ENCODE measurements around the gene TEX28. TPM values are rescaled to one million over a fixed set of nuclear protein-coding genes. Genes with fewer than 3 reads are reported as not detected.
"Not testable (repeated sequence)": the region's sequence is repeated elsewhere in the genome, so short reads cannot be mapped to it uniquely, and the experiment has no call there.

The TEX28 gene
- total and polyA plus RNA-seq, 2 experiments from 2014 or later, result not detected

DNA sequence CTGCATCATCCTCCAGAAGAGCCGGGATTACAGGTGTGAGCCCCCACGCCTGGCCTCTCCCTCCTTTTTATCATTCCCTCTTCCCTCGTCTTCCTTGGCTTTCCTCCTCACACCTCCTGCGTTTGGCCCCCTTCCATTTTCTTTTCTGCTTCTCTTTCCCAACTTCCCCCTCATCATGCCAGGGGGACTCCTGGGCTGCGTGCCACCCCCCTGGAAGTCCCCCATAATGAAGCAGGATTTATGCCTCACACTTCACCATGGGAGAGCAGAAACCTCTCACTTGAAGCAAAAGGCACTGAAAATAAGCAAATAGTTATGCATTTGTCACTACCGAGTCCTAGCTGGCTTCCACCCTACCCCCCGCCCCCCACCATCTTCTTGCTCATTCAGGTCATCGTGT is 8.6 kb upstream of the TEX28 start:
- DNase-seq (ENCODE audit: low read depth in 1 of 2, low spot score in 1 of 2), result no peak
- Histone ChIP-seq H3K27me3 (no peaks in the 10 kb centered on the region), H3K4me1 (ENCODE audit: low read depth) (no peaks in the 10 kb centered on the region), H3K4me3 (no peak overlapping the region), H3K36me3 (no peaks in the 10 kb centered on the region), H3K27ac (no peak overlapping the region), H3K9me3 (ENCODE audit: low read depth) (no peaks in the 10 kb centered on the region)
- TF ChIP-seq, protein P1, sequence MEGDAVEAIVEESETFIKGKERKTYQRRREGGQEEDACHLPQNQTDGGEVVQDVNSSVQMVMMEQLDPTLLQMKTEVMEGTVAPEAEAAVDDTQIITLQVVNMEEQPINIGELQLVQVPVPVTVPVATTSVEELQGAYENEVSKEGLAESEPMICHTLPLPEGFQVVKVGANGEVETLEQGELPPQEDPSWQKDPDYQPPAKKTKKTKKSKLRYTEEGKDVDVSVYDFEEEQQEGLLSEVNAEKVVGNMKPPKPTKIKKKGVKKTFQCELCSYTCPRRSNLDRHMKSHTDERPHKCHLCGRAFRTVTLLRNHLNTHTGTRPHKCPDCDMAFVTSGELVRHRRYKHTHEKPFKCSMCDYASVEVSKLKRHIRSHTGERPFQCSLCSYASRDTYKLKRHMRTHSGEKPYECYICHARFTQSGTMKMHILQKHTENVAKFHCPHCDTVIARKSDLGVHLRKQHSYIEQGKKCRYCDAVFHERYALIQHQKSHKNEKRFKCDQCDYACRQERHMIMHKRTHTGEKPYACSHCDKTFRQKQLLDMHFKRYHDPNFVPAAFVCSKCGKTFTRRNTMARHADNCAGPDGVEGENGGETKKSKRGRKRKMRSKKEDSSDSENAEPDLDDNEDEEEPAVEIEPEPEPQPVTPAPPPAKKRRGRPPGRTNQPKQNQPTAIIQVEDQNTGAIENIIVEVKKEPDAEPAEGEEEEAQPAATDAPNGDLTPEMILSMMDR (IDR thresholded peaks at IDR 0.05; ENCODE audit: low read depth, low read length), result no peak

DNA sequence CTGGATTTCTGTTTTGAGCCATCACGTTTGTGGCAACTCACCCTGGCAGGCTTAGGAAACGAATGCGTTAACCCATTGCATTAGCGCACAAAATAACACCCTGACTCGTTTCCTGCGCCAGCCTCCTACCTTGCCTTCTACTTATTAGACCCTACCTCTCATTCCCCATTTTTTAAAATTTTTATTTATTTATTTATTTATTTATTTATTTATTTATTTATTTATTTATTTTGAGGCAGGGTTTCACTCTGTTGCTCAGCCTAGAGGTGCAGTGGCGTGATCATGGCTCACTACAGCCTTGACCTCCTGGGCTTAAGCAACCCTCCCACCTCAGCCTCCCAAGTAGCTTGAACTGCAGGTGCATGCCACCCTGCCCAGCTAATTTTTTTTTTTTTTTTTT is 8.1 kb upstream of the TEX28 start:
- DNase-seq (ENCODE audit: low read depth in 1 of 2, low spot score in 1 of 2); H3K27ac ChIP-seq; H3K36me3 ChIP-seq; H3K9me3 ChIP-seq (ENCODE audit: low read depth); H3K4me1 ChIP-seq (ENCODE audit: low read depth); H3K27me3 ChIP-seq; H3K4me3 ChIP-seq: not testable (repeated sequence)

DNA sequence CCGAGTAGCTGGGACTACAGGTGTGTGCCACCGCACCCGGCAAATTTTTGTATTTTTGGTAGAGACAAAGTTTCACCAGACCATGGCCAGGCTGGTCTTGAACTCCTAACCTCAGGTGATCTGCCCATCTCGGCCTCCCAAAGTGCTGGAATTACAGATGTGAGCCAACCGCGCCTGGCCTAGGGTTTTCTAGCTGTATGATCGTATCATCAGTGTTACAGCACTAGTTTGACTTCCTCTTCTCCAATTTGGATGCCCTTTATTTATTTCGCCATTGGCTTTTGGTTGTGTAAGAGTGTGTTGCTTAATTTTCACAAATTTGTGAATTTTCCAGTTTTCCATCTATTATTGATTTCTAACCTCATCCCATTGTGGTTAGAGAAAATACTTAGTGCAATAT is 5.9 kb upstream of the TEX28 start:
- H3K9me3 ChIP-seq (ENCODE audit: low read depth), result no peaks in the 10 kb centered on the region
- TF ChIP-seq, protein P1 (IDR thresholded peaks at IDR 0.05; ENCODE audit: low read depth, low read length), result no peak
- H3K4me3 ChIP-seq, result no peak overlapping the region
- no peak for DNase-seq (ENCODE audit: low read depth in 1 of 2, low spot score in 1 of 2)
- H3K27ac ChIP-seq, result no peak overlapping the region
- H3K36me3 ChIP-seq, result no peaks in the 10 kb centered on the region
- no peaks in the 10 kb centered on the region for H3K27me3 ChIP-seq
- no peaks in the 10 kb centered on the region for H3K4me1 ChIP-seq (ENCODE audit: low read depth)

DNA sequence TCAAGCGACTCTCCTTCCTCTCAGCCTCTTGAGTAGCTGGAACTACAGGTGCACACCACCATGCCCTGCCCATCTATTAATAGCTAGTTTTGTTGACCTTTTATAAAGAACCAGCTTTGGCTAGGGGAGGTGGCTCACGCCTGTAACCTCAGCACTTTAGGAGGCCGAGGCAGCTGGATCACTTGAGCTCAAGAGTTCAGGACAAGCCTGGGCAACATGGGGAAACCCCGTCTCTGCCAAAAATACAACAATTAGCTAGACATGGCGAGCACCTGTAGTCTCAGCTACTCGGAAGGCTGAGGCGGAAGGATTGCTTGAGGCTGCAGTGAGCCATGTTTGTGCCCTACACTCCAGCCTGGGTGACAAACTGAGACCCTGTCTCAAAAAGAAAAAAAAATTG is 3.4 kb upstream of the TEX28 start:
- H3K27ac ChIP-seq, result no peak overlapping the region
- TF ChIP-seq, protein P1 (IDR thresholded peaks at IDR 0.05; ENCODE audit: low read depth, low read length), result no peak
- H3K36me3 ChIP-seq, result no peaks in the 10 kb centered on the region
- H3K27me3 ChIP-seq, result no peaks in the 10 kb centered on the region
- no peaks in the 10 kb centered on the region for H3K9me3 ChIP-seq (ENCODE audit: low read depth)
- H3K4me3 ChIP-seq, result no peak overlapping the region
- DNase-seq (ENCODE audit: low read depth in 1 of 2, low spot score in 1 of 2), result no peak
- no peaks in the 10 kb centered on the region for H3K4me1 ChIP-seq (ENCODE audit: low read depth)

GRCh38 chrX:154296731-154297130 is 1.8 kb upstream of the TEX28 start:
- no peaks in the 10 kb centered on the region for H3K4me1 ChIP-seq (ENCODE audit: low read depth)
- H3K9me3 ChIP-seq (ENCODE audit: low read depth), result no peaks in the 10 kb centered on the region
- H3K36me3 ChIP-seq, result no peaks in the 10 kb centered on the region
- TF ChIP-seq, protein P1 (IDR thresholded peaks at IDR 0.05; ENCODE audit: low read depth, low read length), result no peak
- no peaks in the 10 kb centered on the region for H3K27me3 ChIP-seq
- H3K27ac ChIP-seq, result no peak overlapping the region
- no peak for DNase-seq (ENCODE audit: low read depth in 1 of 2, low spot score in 1 of 2)
- H3K4me3 ChIP-seq, result no peak overlapping the region

DNA sequence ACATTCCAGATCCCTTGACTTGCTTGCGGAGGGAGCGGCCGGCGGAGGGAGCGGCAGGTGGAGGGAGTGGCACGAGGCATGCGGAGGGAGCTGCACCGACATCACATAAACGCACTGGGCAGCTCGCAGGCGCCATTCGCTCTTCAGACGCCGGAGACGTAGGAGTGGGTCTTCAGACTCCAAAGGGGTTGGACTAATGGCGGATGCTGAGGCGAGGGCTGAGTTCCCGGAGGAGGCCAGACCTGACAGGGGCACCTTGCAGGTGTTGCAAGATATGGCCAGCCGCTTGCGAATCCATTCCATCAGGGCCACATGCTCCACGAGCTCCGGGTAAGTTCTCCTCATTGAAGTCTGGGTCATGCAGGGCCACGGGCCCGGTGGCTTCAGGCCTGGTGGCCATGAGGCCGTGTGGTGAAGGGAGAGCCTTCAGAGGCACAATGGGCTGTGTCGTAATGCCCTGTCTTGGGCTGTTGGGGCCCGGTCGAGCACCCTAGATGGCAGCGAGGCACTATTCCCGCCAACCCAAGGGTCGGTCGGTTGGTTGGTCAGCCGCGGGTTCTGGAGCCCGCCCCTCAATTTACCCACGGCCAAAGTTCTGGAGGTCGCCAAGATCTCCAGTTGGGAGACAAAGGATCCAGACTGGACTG is 863 bp upstream of the TEX28 start, which contains the start of gene TKTL1:
Gene TKTL1 (plus strand): TSS at position 132 of the 647 bp plus-strand sequence. CDS start 65 bp downstream, at position 197.
- no peak for DNase-seq (ENCODE audit: low read depth in 1 of 2, low spot score in 1 of 2)
- Histone ChIP-seq H3K9me3 (ENCODE audit: low read depth) (no peaks in the 10 kb centered on the region), H3K27me3 (no peaks in the 10 kb centered on the region), H3K4me3 (no peak within 1 kb of the TSS), H3K27ac (no peak within 1 kb of the TSS), H3K36me3 (no peaks in the 10 kb centered on the region), H3K4me1 (ENCODE audit: low read depth) (no peaks in the 10 kb centered on the region)
- TF ChIP-seq, protein P1 (IDR thresholded peaks at IDR 0.05; ENCODE audit: low read depth, low read length), result no peak

DNA sequence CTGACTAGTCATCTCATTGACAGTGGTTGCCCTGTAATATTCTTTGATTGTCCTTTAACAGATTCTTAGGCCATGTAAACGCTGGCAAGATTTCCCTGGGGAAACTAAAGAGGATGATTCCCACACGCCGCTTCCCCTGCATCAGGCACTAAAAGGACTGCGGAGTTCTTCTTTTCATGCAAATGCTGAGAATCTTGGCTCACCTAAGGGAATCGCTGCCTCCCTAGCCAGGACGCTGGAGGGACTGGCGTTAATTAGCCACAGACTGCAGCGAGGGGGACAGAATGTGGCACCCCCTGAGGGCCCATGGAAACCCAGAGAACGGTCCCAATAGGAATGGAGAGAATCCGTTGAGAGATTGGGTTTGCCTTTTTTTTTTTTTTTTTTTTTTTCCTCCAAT is 8.5 kb downstream of the TEX28 start:
- not testable (repeated sequence) for H3K4me3 ChIP-seq; DNase-seq (ENCODE audit: low read depth in 1 of 2, low spot score in 1 of 2); H3K27me3 ChIP-seq; H3K9me3 ChIP-seq (ENCODE audit: low read depth); H3K36me3 ChIP-seq; H3K4me1 ChIP-seq (ENCODE audit: low read depth); H3K27ac ChIP-seq

DNA sequence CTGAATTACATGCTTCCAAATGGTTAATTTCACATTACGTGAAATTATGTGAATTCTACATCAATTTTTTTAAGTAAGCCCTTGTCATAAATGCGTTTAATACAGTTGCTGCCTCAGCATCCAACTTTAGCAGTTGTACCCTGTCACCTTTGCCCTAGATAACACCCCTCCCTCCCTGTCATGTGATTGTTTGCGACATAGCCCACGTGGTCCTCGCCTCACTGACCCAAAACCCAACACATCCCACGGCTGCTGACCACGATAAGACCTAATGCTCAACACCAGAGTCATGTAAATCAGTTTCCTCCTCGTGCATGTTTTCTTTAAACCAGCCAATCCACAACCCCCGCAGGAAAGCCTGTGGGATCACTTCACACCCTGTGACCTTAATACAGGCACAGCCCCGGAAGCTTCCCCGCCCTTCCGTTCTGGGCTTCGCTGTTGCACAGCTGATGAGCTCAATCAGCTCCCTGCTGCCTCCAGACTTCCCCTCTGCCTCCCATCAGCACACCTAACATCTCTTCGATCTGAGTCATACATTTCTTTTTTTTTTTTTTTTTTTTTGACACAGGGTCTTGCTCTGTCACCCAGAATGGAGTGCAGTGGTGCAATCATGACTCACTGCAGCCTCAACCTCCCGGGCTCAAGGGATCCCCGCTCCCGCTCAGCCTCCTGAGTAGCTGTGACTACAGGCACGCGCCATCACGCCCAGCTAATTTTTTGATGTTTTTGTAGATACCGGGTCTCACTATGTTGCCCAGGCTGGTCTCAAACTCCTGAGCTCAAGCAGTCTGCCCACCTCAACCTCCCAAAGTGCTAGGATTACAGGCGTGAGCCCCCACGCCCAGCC is 10.2 kb downstream of the TEX28 start:
- not testable (repeated sequence) for DNase-seq (ENCODE audit: low read depth in 1 of 2, low spot score in 1 of 2); H3K27ac ChIP-seq; H3K4me3 ChIP-seq; H3K27me3 ChIP-seq; H3K4me1 ChIP-seq (ENCODE audit: low read depth); H3K9me3 ChIP-seq (ENCODE audit: low read depth); H3K36me3 ChIP-seq

DNA sequence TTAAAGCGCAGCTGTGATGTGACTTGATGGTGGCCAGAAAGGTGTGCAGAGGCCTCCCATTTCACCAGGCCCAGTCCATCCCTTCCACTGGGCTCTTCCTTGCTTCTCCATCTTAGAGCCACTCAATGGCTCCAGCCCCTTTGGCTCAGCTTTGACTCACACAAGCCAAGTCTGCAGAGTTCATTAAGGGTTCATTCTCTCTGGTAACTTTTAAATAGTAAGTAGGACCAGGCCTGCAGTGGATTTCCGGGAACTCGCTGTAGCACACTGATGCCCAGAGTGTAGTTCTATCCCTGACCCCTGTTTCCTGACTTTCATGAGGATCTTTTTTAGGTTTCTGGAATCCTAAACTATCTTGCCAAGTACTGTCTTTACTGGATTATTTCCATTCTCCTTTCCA is 25.7 kb downstream of the TEX28 start:
- H3K27me3 ChIP-seq; H3K9me3 ChIP-seq (ENCODE audit: low read depth); H3K4me3 ChIP-seq; H3K36me3 ChIP-seq; DNase-seq (ENCODE audit: low read depth in 1 of 2, low spot score in 1 of 2); H3K4me1 ChIP-seq (ENCODE audit: low read depth); H3K27ac ChIP-seq: not testable (repeated sequence)
